SK-N-SH (cell line): Measurements from ENCODE around the gene CCDC28A.

Source experiments
- POLR2AphosphoS5 ChIP-seq: IDR thresholded peaks from 2 replicates; pipeline ENCODE4 v1.6.1; 2012; ENCODE audit warnings: low read depth, low read length
- RAD21 ChIP-seq: IDR thresholded peaks from 2 replicates; pipeline ENCODE4 v1.6.1; 2012; ENCODE audit warnings: mild to moderate bottlenecking, low read length

DNA sequence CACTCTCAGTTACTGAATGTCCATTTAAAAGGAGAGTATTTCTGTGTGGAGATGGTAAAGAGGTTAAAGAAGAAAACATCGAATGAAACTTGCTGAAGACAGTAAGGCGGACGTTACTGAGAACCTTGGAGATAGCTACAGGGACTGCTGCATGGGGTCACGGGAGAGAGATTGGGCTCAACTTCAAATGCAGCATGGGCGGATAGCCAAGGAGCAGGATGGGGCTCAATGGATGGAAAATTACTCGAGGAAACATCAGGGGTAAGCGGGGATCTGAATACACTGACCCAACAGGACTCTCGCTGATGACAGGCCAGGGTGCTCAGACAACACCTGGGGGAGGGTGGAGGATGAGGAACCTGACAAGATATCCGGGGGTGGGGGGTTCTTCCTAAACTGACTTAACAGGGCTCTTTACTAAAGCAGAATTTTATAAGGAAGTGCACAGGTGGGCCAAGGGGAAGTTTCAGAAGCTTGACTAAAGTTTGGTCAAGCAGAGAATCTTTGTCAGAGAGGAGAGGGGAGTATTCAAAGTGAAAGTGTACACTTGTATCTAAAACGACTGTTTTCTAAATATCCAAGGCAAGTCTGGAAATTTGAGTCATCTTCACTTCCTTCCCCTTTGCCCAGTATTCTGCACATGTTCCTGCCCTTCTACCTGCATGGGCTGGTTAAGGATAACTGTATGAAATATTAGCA, 45.1 kb downstream of the CCDC28A start:
- no peak for TF ChIP-seq RAD21
- TF ChIP-seq POLR2AphosphoS5 = no peak
